Stomach (tissue), 4 donors: ENCODE measurements around the gene SIRPD.

Experiments
- POLR2A ChIP-seq, 4 donors: fragments of 450-650 bp; IDR thresholded peaks; one replicate each; pipeline ENCODE4 v1.6.1; 2016; ENCODE audit warnings: antibody characterized with exemption in 4 of 4, control low read depth in 2 of 4, mild to moderate bottlenecking in 1 of 4, moderate library complexity in 1 of 4
- TF ChIP-seq, protein P1 (sequence below), 7 experiments: fragments of 450-650 bp in 4 of 7; fragments of 200-600 bp in 3 of 7; sonication (generic) in 3 of 7; IDR thresholded peaks; one replicate each; pipeline ENCODE4 v1.5.1; 2016 to 2019; ENCODE audit warnings: antibody characterized with exemption in 7 of 7, control low read depth in 2 of 7, mild to moderate bottlenecking in 1 of 7

DNA sequence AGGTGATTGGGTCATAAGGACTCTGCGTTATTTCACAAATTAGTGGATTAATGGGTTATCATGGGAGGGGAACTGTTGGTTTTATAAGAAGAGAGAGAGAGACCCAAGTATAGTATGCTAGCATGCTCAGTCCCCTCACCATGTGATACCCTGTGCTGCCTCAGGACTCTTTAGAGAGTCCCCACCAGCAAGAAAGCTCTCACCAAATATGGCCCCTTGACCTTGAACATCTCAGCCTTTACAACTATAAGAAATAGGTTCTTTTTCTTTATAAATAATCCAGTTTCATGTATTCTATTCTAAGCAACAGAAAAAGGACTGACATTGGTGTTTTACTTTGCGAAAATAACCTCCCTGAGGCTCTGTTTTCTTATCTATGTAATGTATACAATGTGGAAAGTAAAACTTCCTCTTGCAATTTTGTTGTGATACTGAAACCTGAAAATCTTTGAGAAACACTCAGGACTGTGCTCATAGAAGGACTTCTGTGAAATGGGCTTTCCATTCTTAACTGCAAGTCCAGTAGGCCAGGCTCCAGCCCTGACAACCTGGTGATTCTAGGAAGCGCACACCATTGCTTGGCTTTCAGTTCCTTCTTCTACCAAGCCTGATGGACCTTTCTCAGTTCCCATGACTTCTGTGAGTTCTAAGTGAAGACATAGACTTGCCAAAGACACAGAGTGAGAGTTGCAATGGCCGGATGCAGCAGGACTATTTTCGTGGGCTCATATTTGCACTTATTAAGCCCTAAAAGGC is 21.9 kb downstream of the SIRPD start:
- TF ChIP-seq, protein P1, sequence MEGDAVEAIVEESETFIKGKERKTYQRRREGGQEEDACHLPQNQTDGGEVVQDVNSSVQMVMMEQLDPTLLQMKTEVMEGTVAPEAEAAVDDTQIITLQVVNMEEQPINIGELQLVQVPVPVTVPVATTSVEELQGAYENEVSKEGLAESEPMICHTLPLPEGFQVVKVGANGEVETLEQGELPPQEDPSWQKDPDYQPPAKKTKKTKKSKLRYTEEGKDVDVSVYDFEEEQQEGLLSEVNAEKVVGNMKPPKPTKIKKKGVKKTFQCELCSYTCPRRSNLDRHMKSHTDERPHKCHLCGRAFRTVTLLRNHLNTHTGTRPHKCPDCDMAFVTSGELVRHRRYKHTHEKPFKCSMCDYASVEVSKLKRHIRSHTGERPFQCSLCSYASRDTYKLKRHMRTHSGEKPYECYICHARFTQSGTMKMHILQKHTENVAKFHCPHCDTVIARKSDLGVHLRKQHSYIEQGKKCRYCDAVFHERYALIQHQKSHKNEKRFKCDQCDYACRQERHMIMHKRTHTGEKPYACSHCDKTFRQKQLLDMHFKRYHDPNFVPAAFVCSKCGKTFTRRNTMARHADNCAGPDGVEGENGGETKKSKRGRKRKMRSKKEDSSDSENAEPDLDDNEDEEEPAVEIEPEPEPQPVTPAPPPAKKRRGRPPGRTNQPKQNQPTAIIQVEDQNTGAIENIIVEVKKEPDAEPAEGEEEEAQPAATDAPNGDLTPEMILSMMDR (IDR thresholded peaks at IDR 0.05): no peak
- no peak for TF ChIP-seq POLR2A (IDR thresholded peaks at IDR 0.05)
